ENCODE measurements around the gene PATJ. TPM values are rescaled to one million over a fixed set of nuclear protein-coding genes. Genes with fewer than 3 reads are reported as not detected.
"Not testable (repeated sequence)": the region's sequence is repeated elsewhere in the genome, so short reads cannot be mapped to it uniquely, and the experiment has no call there.

The PATJ gene
- polyA plus RNA-seq, 1 experiment, result 3.6 TPM

DNA sequence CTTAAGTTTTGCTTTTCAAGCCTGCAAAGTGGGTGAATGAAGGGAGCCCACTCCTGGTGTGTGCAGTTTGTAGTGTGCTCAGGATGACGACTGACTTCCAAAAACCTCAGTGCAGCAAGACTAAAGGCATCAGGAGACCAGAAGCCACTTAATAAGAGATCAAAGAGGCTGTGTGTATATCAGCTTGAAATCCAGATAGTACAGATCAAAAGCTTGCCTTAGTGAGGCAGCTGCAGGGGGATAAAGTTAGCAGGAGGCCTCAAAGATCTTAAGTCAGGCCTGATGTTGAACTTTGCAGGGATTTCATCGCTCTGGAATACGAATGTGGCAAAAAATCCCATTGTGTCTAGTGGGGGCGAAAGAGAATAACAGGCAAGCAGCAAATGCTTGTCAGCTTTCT lies 99.8 kb downstream of the PATJ start:
- Histone ChIP-seq H3K4me3 (ENCODE audit: low read depth, low read length) (no peak overlapping the region), H3K9me3 (ENCODE audit: control insufficient read depth, insufficient read depth, low read length) (no peaks in the 10 kb centered on the region), H3K27me3 (ENCODE audit: control insufficient read depth, insufficient read depth, low read length) (no peaks in the 10 kb centered on the region), H3K27ac (ENCODE audit: low read depth, low read length) (no peak overlapping the region)
- no peak for DNase-seq (ENCODE audit: low read depth, low spot score)
- TF ChIP-seq, protein P1, sequence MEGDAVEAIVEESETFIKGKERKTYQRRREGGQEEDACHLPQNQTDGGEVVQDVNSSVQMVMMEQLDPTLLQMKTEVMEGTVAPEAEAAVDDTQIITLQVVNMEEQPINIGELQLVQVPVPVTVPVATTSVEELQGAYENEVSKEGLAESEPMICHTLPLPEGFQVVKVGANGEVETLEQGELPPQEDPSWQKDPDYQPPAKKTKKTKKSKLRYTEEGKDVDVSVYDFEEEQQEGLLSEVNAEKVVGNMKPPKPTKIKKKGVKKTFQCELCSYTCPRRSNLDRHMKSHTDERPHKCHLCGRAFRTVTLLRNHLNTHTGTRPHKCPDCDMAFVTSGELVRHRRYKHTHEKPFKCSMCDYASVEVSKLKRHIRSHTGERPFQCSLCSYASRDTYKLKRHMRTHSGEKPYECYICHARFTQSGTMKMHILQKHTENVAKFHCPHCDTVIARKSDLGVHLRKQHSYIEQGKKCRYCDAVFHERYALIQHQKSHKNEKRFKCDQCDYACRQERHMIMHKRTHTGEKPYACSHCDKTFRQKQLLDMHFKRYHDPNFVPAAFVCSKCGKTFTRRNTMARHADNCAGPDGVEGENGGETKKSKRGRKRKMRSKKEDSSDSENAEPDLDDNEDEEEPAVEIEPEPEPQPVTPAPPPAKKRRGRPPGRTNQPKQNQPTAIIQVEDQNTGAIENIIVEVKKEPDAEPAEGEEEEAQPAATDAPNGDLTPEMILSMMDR (IDR thresholded peaks at IDR 0.05; ENCODE audit: low read depth, low read length), result no peak
- CTCF ChIA-PET, result interaction anchor here (0.5 to 5.1 kb wide), 3 partner anchors 11 to 994 kb away, joined by 3 to 60 read pairs (median 4); no protein-coding TSS in a partner anchor
- POLR2A ChIA-PET, result no interaction called here

DNA sequence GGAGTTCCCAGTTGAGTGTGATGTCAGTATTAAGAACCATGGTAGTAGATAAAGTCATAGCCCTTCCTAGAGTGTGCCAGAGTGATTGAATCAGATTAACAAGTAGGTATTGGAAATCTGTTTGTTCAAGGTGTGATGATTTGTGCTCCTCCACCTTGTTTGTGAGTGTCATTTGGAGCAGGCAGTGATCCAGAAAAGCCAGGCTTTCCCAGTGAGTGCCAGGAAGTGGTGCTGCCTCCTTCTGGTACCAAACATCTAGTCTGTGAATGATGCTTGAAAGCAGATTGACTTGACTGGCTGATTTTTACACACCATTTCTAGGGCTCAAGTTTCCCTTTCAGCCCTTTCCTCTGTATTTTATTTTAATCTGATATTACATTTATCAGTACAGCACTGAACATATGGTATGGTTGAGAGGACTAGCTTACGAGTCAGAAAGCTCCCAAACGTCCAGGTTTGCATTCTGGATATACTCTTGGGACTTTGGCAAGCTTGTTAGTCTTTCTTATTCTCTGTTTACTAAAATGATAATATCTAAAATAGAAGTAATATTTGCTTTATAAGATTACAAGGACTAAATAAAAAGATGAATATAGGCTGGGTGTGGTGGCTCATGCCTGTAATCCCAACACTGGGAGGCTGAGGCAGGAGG lies 100.7 kb downstream of the PATJ start:
- POLR2A ChIA-PET, result no interaction called here
- Histone ChIP-seq H3K9me3 (ENCODE audit: control insufficient read depth, insufficient read depth, low read length) (no peaks in the 10 kb centered on the region), H3K4me3 (ENCODE audit: low read depth, low read length) (no peak overlapping the region), H3K27ac (ENCODE audit: low read depth, low read length) (no peak overlapping the region), H3K27me3 (ENCODE audit: control insufficient read depth, insufficient read depth, low read length) (no peaks in the 10 kb centered on the region)
- TF ChIP-seq, protein P1 (IDR thresholded peaks at IDR 0.05; ENCODE audit: low read depth, low read length), result peak; percentile 17; the same call in 1 of the 2 replicates
- DNase-seq (ENCODE audit: low read depth, low spot score), result no peak
- CTCF ChIA-PET, result interaction anchor here (1.2 to 5.1 kb wide), 2 partner anchors 10 to 995 kb away, joined by 3 to 60 read pairs; no protein-coding TSS in a partner anchor

DNA sequence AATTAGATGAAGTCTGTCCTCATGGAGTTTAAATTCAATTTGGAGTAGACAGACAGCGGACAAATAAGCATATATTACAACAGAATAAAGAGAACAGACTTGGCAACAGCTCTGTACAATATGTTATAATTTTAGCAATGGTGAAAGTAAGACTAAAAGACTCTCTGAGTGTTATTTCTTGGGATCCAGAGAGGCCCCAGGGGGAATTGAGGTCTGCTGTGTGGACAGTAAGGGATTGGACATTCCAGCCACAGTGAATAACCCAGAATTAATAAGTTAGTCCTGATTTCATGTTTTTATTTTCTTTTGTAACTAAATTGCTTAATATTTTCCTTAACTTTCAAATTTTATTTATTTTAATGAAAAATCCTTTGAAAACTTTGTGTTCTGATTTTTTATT lies 101.7 kb downstream of the PATJ start:
- CTCF ChIA-PET, result interaction anchor here (5.1 kb wide), 1 partner anchor 9 kb away, joined by 60 read pairs; no protein-coding TSS in a partner anchor
- DNase-seq (ENCODE audit: low read depth, low spot score), result no peak

DNA sequence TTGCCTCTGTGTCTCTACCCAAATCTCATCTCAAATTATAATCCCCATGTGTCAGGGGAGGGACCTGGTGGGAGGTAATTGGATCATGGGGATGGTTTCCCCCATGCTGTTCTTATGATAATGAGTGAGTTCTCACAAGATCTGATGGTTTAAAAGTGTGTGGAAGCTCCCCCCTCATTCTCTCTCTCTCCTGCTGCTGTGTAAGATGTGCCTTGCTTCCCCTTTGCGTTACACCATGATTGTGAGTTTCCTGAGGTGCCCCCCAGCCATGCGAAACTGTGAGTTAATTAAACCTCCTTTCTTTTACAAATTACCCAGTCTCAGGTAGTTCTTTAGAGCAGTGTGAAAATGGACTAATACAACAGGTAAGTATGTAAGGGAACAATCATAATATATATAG lies 102.4 kb downstream of the PATJ start:
- H3K27me3 ChIP-seq (ENCODE audit: control insufficient read depth, insufficient read depth, low read length); H3K27ac ChIP-seq (ENCODE audit: low read depth, low read length); POLR2A ChIA-PET; H3K4me3 ChIP-seq (ENCODE audit: low read depth, low read length); DNase-seq (ENCODE audit: low read depth, low spot score); H3K9me3 ChIP-seq (ENCODE audit: control insufficient read depth, insufficient read depth, low read length): not testable (repeated sequence)
- CTCF ChIA-PET, result interaction anchor here (5.1 kb wide), 1 partner anchor 8 kb away, joined by 60 read pairs; no protein-coding TSS in a partner anchor

More for the DNA sequence above, 101.7 kb downstream of the PATJ start:
- H3K27ac ChIP-seq (ENCODE audit: low read depth, low read length), result no peak overlapping the region
- POLR2A ChIA-PET, result no interaction called here
- no peaks in the 10 kb centered on the region for H3K27me3 ChIP-seq (ENCODE audit: control insufficient read depth, insufficient read depth, low read length)
- no peak overlapping the region for H3K4me3 ChIP-seq (ENCODE audit: low read depth, low read length)
- no peaks in the 10 kb centered on the region for H3K9me3 ChIP-seq (ENCODE audit: control insufficient read depth, insufficient read depth, low read length)
- TF ChIP-seq, protein P1 (IDR thresholded peaks at IDR 0.05; ENCODE audit: low read depth, low read length), result no peak

DNA sequence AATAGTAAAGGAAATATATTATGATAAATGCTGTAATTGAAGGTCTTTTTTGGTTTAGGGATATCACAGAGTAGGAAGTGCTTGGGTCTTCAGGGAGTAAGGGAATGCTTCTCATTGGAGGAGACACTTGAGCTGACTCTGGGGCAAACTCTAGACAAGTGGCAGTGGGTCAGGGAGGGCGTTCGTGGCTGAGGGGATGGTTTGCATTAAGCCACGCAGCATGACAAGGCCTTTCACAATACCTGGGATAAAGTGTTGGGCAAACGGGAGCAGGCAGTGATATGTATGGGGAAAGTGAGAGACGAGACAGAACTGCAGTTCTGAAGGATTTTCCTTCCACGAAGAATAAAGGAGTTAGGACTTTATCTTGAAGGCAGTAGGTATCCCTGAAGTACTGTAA lies 109.0 kb downstream of the PATJ start:
- CTCF ChIA-PET, result interaction anchor here (0.6 to 4.1 kb wide), 30 partner anchors 9 to 1768 kb away, joined by 3 to 60 read pairs (median 4); no protein-coding TSS in a partner anchor
- TF ChIP-seq, protein P1 (IDR thresholded peaks at IDR 0.05; ENCODE audit: low read depth, low read length), result no peak
- no peak for DNase-seq (ENCODE audit: low read depth, low spot score)
- H3K27me3 ChIP-seq (ENCODE audit: control insufficient read depth, insufficient read depth, low read length), result peaks cover 3% of the 10 kb centered on the region
- POLR2A ChIA-PET, result interaction anchor here (0.6 kb wide), 2 partner anchors 108 to 195 kb away, joined by 5 to 11 read pairs; no protein-coding TSS in a partner anchor
- no peak overlapping the region for H3K4me3 ChIP-seq (ENCODE audit: low read depth, low read length)
- H3K9me3 ChIP-seq (ENCODE audit: control insufficient read depth, insufficient read depth, low read length), result no peaks in the 10 kb centered on the region
- H3K27ac ChIP-seq (ENCODE audit: low read depth, low read length), result no peak overlapping the region
